HEK293T (cell line): Measurements from ENCODE around the gene VEPH1.

Experiments used
- ARNT ChIP-seq: fragments of 450-650 bp; IDR thresholded peaks from 2 replicates; pipeline ENCODE4 v1.6.1; 2017; ENCODE audit warnings: mild to moderate bottlenecking
- BHLHE40 ChIP-seq: fragments of 450-650 bp; IDR thresholded peaks from 2 replicates; pipeline ENCODE4 v1.6.1; 2016; ENCODE audit warnings: mild to moderate bottlenecking, moderate library complexity, borderline replicate concordance
- FOXA1 ChIP-seq: fragments of 450-650 bp; IDR thresholded peaks from 2 replicates; pipeline ENCODE4 v1.6.1; 2016; ENCODE audit warnings: mild to moderate bottlenecking
- FOXK2 ChIP-seq: fragments of 450-650 bp; IDR thresholded peaks from 2 replicates; pipeline ENCODE4 v1.6.1; 2016; ENCODE audit warnings: mild to moderate bottlenecking
- FOXM1 ChIP-seq: fragments of 450-650 bp; IDR thresholded peaks from 2 replicates; pipeline ENCODE4 v1.6.1; 2017; ENCODE audit warnings: mild to moderate bottlenecking, borderline replicate concordance
- LEF1 ChIP-seq: fragments of 450-650 bp; IDR thresholded peaks from 2 replicates; pipeline ENCODE4 v1.6.1; 2017; ENCODE audit warnings: mild to moderate bottlenecking, borderline replicate concordance
- SP1 ChIP-seq: fragments of 450-650 bp; IDR thresholded peaks from 2 replicates; pipeline ENCODE4 v1.6.1; 2017
- SUZ12 ChIP-seq: fragments of 450-650 bp; IDR thresholded peaks from 2 replicates; pipeline ENCODE4 v1.6.1; 2016; ENCODE audit warnings: mild to moderate bottlenecking
- TARDBP ChIP-seq: fragments of 450-650 bp; IDR thresholded peaks from 2 replicates; pipeline ENCODE4 v1.6.1; 2016
- ZNF384 ChIP-seq: fragments of 450-650 bp; IDR thresholded peaks from 2 replicates; pipeline ENCODE4 v1.6.1; 2016
- TF ChIP-seq, protein P1 (sequence below): fragments of 450-650 bp; IDR thresholded peaks from 2 replicates; pipeline ENCODE4 v1.6.1; 2016

DNA sequence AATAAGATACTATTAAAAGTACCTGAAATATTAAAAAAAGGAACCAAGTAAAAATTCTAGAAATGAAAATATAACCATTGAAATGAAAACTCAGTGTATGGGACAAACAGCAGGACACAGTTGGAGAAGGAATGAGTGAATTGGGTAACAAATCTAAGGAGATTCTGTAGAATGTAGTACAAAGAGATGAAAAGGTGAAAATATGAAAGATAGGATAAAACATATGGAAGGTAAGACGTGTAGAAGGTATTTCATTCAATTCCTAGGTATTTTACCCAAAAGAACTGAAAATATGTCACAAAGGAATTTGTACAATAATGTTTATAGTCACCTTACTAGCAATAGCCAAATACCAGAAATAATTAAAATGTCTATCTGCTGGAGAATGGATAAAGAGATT is 260.4 kb downstream of the VEPH1 start:
- no peak for TF ChIP-seq BHLHE40
- TF ChIP-seq FOXK2: no peak
- no peak for TF ChIP-seq ZNF384
- TF ChIP-seq, protein P1, sequence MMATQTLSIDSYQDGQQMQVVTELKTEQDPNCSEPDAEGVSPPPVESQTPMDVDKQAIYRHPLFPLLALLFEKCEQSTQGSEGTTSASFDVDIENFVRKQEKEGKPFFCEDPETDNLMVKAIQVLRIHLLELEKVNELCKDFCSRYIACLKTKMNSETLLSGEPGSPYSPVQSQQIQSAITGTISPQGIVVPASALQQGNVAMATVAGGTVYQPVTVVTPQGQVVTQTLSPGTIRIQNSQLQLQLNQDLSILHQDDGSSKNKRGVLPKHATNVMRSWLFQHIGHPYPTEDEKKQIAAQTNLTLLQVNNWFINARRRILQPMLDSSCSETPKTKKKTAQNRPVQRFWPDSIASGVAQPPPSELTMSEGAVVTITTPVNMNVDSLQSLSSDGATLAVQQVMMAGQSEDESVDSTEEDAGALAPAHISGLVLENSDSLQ: no peak
- TF ChIP-seq SUZ12: no peak
- no peak for TF ChIP-seq SP1
- no peak for TF ChIP-seq FOXA1
- TF ChIP-seq ARNT: no peak
- TF ChIP-seq FOXM1: no peak
- no peak for TF ChIP-seq TARDBP
- TF ChIP-seq LEF1: no peak
